GM21360 (cell line): ENCODE results near the gene C17orf75.

ENCODE experiments used
- ATAC-seq: cut with Tn5 transposase; IDR thresholded peaks from one replicate; pipeline ENCODE4 v1.9.1; 2021; ENCODE audit warnings: mild to moderate bottlenecking, moderate library complexity; ENCODE audit not compliant: unreplicated experiment

The C17orf75 gene

DNA sequence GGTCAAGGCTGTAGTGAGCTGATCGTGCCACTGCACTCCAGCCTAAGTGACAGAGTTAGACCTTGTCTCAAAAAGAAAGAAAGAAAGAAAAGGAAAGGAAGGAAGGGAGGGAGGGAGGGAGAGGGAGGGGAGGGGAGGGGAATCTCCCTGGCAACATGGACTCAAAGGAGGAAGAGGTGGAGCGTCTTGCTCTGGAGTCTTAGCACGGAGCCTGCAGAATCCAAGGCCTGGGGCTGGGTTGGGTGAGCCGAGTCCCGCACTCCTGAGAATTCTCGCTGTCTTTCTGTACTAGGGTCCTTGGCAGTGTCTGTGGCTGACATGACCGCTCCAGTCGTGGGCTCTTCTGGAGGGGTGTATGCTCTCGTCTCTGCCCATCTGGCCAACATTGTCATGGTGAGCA lies 36.9 kb downstream of the C17orf75 start:
- no peak for ATAC-seq

DNA sequence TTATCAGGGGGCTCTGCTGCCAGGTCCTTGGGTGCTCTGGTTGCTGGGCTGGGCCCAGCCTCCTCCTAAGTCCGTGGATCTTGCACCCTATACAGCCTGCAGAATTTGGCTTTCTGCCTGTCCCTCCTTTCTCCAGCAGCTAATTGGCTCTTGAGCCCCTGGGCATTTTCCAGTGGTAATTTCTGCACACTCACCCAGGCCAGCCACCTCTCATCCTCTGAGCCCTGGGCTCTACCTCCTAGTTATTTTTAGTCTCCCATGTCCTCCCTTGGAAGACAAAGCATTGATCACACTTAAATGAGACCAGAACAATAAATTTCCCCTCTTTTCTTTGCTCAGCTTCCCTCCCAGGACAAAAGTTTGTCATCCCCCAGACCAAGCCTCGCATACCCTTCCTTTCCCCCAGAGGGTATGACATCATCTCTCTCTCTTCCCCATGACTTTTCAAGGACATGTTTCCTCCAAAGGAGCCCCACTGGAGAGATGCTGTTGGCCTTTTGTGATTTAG lies 38.1 kb downstream of the C17orf75 start:
- no peak for ATAC-seq

DNA sequence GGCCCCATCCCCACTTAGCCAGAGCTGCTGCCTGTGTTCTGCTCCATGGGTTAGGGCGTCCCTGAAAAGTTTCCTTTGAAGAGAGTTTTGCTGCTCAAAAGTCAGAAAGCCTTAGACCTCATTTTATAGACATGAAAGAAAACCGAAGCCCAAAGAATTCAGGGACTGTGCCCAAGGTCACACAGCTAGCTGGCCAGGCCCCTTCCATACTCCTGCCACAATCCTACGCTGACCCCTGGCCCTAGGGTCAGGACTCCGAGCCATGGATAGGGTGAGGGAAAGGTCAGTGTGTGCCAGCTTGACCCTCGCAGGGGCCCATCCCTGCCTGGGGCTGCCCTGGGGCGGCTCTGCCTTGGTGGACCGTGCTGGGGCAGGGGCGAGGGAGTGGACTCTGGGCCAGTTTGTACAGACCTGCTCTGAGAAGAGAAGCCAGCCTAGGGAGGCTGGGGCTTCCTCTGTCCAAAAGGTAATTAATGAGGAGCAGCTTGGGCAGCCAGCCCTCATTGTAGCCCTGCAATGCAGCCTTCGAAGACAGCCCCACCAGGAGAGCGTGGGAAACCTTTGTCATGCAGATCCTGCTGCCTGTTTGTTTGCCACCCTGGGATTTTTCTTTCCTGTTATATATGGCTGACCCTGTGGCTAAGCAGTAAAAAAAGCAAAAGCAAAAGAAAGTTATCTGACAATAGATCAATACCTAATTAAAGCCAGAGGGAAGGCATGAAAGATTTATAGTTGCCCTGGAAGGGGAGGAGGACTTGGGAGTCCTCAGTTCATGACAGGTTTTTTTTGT lies 38.9 kb downstream of the C17orf75 start:
- no peak for ATAC-seq

DNA sequence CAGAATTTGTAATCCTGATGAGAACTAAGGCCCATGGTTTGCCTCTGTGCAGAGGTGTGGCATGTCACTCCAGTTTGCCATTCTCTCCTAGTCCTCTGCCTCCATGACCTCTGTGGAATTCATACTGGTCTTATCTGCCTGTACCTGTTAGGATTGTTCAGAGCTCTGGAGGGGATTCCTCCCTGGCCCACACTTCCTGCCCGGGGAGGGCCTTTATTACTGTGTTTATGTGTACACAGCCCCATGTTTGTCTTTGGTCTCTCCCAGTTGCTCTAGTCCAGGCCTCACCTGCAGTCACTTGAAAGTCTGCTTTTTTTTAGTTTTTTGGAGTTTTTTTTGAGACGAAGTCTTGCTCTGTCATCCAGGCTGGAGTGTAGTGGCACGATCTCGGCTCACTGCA lies 39.9 kb downstream of the C17orf75 start:
- ATAC-seq: no peak

DNA sequence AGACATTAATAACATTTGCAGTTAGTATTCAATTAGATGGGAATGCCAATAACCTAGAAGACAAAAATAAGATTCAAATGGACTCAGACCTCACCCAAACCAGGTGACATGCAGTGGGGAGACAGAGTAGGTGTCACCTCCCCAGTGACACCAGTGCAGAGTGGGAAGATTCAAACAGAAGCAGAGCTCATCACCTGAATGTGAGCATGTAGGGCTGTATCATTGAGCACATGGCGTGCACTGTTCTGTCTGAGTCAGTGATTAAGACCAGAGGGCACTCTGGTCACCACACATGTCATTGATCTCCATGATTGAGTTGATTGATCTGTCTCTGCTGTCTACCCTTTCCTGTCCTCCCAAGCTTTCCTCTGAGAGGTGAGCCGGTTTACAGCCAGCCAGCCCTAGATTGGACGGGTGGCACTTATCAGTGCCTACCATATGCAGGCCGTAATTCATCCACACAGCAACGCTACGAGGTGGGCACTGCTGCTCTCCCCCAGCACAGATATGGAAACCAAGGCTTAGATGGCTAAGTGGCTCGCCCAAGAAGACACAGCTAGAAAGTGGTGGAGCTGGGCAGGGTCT lies 42.3 kb downstream of the C17orf75 start:
- no peak for ATAC-seq

DNA sequence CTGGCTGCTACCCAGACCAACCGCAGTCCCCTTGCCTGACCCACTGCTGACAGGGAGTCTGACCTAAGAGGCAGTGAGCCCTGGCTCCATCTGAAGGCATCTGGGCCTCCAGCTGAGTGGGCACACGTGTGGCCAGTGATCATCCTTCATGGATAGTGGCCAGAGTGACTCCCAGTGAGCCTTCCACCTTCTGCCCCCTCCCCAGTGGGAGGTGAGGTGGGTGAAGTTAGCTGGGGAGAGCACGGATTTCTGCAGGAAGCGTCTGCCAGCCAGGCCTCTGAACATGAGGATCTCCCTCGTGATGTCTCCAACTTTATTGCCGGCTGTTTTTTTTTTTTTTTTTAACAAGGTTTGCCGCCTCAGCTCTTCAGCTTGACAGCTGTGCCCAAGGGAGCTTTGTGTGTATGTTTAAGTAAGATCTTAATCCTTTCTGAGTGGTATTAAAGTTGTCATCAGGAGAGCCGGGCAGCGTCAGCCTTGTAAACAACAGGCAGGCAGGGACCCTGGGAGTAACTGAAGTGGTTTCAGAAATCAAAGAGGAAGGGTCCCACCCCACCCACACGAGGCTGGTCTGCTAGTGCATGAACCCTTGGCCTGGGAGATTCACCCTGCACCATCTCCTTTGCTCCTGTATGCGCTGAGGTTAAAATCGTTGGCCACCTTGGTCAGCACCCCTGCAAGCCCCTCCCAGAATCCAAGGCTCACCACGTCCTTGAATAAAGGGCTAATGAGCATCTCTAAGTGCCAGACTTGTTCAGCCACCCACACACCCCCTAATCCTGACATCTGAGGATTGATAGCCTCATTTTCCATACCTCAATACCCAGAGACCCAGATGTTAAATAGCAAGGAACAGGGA lies 43.0 kb downstream of the C17orf75 start:
- ATAC-seq: no peak

DNA sequence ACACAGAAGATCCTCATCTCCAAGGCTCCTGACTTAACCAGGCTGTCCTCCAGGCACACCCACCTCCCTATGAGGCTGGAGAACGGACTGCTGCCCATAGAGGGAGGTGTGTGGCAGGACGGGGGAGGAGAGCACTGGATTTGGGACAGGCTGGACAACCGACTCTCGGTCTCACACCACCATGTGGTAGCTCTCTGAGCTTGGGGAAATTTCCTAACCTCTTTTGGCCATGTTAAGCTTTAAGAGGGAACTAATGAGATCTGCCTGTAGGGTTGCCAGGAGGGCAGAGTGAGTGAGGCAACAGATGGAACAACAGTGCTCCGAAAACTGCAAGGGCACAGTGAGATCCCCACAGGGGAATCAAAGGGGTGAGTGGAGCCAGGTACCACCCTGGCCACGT lies 43.7 kb downstream of the C17orf75 start:
- ATAC-seq: no peak

DNA sequence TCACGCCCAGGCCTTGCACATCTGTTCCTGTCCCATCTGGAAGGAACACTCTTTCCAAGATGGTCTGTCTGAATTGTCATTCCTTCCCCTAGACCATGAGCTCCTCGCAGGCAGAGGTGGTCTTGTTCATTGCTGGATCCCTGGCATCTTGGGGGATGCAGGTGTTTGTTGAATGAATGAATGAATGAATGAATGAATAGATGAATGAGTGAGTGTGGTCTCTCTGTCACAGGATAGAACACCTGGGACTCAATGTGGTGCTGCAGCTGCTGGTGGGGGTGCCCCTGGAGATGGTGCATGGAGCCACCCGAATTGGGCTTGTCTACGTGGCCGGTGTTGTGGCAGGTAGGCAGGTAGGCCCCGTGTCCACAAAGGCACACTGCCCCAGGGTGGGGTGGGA lies 44.1 kb downstream of the C17orf75 start:
- no peak for ATAC-seq

DNA sequence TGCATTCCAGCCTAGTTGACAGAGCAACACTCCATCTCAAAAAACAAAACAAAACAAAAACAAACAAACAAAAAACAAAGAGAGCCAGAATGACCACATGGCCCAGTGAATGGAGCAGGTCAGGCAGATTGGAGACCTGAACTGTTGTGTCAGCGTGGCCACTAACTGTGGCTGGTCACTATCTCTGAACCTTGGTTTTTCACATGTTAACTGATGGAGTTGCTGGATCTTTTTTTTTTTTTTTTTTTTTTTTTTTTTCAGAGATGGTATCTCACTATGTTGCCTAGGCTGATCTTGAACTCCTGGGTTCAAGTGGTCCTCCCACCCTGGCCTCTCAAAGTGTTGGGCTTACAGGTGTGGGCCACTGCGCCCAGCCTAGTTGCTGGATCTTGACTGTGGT lies 44.5 kb downstream of the C17orf75 start:
- ATAC-seq: no peak

DNA sequence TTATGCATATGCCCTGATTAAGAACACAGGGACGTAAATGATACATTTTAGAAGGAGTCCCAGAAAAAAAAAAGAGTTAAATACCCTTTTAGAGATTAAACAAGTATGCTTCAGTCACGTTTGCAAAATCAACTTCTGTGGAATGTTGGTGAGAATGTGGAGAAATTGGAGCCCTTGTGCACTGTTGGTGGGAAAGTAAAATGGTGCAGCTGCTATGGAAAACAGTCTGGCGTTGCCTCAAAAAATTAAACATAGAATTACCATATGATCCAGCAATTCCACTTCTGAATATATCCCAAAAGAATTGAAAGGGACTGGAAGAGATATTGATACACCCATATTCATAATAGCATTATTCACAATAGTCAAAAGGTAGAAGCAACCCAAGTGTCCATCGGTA lies 49.9 kb downstream of the C17orf75 start:
- ATAC-seq: no peak

DNA sequence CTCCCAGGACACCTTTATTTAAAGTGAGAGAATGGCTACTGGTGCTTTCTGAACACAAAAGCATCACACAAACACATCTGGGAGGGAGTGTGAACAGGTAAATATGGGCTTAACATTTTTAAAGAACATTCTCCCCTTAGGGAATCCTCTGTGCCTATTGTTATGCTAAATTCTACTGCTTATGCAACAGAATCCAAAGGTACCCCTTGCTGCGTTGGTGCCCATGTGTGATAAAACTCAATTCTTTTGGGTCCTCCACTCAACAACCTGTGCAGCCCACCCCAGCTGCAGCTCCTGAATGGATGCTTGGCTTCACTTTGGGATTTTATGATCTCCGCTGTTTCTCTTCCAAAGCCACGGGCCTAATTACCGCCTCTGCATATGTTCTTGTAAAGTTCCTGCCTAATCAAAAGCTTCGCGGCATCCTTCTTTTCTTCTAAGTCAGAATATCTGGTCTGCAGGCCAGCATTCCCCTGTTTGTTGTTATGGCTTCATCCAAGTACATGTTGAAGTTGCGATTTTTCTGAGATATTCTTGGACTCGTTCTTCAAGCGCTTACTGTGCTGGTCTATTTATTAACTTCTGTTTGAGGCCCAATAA lies 52.4 kb downstream of the C17orf75 start:
- no peak for ATAC-seq

DNA sequence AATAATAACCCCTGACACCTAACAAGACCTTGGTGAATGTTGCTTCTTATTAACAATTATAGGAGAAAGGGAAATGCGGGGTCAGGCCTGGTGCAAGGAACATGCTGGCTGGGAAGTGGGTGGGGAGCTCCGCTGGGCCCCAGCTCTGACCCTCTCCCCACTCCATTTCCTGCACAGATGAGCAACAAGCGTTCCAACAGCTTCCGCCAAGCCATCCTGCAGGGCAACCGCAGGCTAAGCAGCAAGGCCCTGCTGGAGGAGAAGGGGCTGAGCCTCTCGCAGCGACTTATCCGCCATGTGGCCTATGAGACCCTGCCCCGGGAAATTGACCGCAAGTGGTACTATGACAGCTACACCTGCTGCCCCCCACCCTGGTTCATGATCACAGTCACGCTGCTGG lies 53.4 kb downstream of the C17orf75 start:
- no peak for ATAC-seq

DNA sequence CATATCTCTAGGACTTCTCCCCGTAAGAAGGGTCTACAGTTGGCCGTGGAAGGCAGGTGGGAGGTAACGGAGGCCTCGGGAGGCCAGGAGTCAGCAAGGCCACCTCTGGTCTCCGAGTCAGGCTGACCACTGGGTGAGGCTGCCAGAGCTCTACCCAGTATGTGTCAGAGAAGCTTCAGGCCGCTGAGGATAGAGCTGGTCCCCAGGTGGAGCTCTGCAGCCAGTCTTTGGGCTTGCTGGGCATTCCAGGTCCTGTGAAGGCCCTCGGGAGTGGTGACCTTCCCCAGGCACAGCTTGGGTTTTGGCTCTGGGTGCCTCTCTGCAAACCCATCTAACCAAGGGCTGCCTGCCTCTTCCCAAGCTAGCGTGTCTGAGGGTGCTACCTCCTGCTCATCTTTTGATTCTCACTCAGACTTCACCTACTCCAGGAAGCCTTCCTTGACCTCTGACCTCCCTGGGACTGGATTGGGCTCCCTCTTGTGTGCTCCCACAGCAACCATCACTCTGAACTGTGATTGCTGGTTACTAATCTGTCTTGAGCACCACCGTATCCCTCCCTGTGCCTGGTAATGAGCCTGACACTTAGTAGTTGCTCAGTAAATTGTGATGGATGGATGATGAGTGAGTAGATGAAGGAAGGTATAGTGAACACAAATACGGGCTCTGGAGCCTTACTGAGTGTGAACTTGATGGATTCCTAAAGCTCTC lies 54.0 kb downstream of the C17orf75 start:
- no peak for ATAC-seq

DNA sequence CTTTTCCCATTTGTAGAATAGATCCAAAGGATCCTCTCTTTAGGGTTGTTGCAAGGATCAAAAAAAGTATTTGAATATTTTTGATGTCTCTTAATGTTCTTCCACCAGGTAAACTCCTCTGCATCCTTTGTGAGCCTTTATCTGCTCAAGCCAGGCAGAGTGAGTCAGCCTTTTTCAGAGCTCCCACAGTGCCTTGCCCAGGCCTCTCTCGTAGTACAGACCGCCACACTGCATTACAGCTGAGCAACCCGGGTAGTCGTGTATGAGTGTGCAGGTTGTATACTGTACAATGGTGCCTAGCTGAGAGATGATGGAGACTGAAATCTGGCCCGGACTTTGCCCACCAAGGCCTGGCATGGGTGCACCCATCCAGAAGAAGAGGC lies 55.5 kb downstream of the C17orf75 start:
- no peak for ATAC-seq

DNA sequence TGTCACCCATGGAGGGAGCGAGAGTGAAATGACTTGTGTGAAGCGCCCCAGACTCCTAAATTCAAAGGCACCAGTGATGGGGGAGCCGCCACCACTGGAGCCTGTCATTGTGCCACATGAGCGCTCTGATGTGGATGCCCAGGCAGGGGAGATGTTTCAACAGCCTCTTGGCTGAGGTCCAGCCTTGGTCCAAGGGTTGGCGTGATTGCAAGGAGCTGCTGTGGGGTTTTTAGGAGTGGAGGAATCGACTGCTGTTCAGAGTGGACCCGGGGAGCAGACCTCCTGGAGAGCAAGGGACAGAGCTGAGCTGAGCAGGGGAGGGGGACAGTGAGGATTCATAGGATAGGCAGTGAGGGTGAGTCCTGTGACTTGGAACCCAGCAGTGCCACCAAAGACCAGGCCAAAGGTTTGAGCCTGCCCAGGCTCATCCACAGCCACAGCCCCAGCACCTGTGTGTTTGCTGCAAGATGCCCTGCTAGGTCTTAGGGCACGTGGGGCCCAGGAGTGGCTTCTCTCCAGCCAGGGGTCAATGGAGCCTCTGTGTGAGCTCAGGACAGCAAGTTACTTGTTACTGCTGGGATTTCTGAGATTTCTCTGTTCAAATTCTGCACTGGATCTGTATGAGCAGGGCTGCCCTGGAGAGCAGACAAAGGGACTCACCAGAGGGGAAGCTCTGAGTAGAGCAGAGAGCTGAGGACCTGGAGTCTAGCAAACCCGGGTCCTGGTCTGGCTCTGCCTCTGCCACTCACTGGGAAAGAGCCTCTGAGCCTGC lies 56.0 kb downstream of the C17orf75 start:
- no peak for ATAC-seq

DNA sequence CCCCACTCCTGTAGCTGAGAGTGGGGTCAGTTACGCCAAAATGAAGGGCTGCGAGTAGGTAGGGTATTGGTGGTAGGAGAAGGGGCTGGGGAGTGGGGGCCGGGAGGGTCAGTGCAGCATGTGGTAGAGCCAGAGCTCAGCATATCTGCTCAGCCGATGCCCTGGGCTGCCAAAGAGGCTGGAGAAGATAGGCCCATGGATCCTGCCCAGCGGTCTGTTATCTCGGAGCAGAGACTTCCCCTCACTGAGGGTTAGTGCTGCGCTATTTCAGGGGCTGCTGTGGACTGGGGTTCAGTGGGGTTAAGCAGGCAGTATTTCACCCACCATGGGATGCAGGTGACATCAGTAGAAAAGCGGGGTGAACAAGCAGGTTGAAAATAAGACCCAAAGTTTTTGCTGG lies 56.7 kb downstream of the C17orf75 start:
- ATAC-seq: no peak

DNA sequence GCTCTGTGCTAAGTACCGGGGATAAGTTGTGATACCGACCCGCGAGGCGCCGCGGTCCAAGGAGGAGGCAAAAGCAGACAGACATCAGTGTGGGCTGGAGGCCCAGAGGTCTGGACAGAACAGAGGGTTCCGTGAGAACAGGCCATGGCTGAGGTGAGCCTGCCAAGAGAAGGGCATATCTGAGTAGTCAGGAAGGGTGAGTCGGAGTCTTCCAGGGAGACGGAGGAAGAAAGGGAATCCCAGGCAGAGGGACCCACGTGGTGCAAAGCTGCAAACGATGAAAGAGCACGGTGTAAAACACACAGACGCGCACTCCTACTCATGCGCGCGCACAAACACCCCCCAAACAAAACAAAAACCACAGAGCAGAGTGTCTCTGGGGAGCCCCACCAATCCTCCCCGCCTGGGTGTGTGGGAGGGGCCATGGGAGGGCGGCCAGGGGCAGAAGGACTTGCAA lies 58.2 kb downstream of the C17orf75 start:
- no peak for ATAC-seq

DNA sequence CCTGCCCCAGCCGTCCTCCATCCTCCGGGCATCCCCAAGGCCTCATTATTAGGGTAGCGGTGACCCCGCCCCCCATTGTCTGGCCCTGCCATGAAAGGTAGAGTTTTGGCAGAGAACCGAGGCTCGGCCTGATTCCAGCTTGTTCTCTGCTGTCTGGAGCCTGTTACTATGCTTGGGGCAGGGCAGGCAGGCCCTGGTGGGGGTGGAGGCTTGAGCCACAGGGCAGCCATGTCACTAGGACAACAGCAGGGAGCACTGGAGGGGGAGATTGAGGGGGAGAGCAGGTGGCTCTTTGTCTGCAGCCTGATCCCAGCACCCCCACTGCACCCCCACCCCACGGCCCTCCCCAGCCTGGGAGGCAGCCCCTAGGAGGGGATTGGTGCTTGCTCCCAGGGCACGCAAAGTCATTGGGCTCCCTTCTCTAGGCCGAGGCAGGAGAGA lies 60.9 kb downstream of the C17orf75 start:
- no peak for ATAC-seq

DNA sequence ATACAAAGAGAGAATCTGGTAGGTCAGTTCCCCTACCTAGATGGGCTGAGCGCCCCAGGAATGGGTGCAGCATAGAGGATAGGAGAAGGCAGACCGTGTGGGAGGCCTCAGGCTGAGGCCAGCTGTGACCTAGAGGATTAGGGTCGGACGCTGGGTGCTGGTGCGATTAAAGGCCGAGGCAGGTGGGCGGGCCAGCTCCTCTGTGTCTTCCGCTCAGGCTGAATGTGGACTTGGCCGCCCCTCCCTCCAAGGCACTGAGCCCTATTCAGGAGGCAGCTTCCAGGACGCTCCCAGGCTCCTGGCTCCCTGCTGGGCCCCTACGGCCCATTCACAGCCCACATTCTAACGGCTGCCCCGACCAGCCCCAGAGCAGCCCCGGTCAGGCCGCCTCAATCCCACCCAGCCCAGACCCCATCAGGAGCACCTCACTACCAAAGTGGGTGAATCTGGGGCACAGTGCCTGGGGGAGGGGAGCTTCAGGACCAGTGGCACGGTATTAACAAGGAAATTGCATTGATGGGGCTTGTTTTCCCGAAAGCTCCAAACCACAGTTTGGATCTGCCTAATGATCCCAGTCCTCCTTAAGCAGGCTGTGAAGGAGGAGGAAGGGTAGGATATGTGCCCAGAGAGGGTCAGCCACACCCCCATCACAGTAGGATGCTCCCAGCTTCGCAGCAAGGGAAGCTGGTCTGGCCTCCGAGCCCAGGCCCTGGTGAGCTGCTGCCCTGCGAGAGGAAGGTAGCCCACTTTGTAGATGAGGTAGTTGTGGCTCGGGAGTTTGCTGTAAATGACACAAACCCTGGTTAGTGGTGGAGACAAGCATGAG lies 61.9 kb downstream of the C17orf75 start:
- ATAC-seq: no peak
